Limb (tissue), 2 donors: ENCODE results near the gene MRPL43.

Source experiments
- DNase-seq, 2 donors: peaks; one replicate each; pipeline ENCODE4 v3.0.0-alpha.2; 2016; ENCODE audit errors: extremely low spot score in 2 of 2

MRPL43 gene

GRCh38 chr10:100968062-100968736 is 19.1 kb downstream of the MRPL43 start:
- DNase-seq: no peak

GRCh38 chr10:100967332-100967731 is 20.0 kb downstream of the MRPL43 start:
- no peak for DNase-seq

GRCh38 chr10:100966887-100967286 is 20.4 kb downstream of the MRPL43 start:
- no peak for DNase-seq

- DNase-seq: no peak
Observed at GRCh38 chr10:100965820-100966219, 21.5 kb downstream of the MRPL43 start.

- no peak for DNase-seq
Observed at GRCh38 chr10:100963826-100964225, 23.5 kb downstream of the MRPL43 start.

GRCh38 chr10:100962351-100963080 is 24.8 kb downstream of the MRPL43 start:
- DNase-seq: no peak

GRCh38 chr10:100960251-100960650 is 27.0 kb downstream of the MRPL43 start:
- no peak for DNase-seq

- no peak for DNase-seq
Observed at GRCh38 chr10:100948916-100949315, 38.4 kb downstream of the MRPL43 start.

- no peak for DNase-seq
Observed at GRCh38 chr10:100945754-100946153, 41.5 kb downstream of the MRPL43 start.

GRCh38 chr10:100943508-100943907 is 43.8 kb downstream of the MRPL43 start:
- no peak for DNase-seq

- no peak for DNase-seq
Observed at GRCh38 chr10:100942229-100942628, 45.1 kb downstream of the MRPL43 start.

GRCh38 chr10:100939763-100940344 is 47.4 kb downstream of the MRPL43 start:
- DNase-seq: no peak
